Loucy (cell line): ENCODE results near the gene DEK.
"Not testable (repeated sequence)": the region's sequence is repeated elsewhere in the genome, so short reads cannot be mapped to it uniquely, and the experiment has no call there.

ENCODE experiments used
- H2AFZ ChIP-seq: fragments of 200-600 bp; sonication (generic); 2 replicates; pipeline ENCODE4 v1.6.0; 2016; ENCODE audit warnings: antibody characterized with exemption, mild to moderate bottlenecking, low read length, moderate library complexity
- H3F3A ChIP-seq: fragments of 200-600 bp; 2 replicates; pipeline ENCODE4 v1.6.0; 2016; ENCODE audit warnings: antibody characterized with exemption, low read depth, mild to moderate bottlenecking
- H3K27me3 ChIP-seq: fragments of 200-600 bp; sonication (generic); 2 replicates; pipeline ENCODE4 v1.6.1; 2014; ENCODE audit warnings: low read length, mild to moderate bottlenecking; ENCODE audit not compliant: insufficient read depth, poor library complexity, severe bottlenecking
- H3K36me3 ChIP-seq: fragments of 200-600 bp; sonication (generic); 2 replicates; pipeline ENCODE4 v1.6.1; 2016; ENCODE audit warnings: low read length; ENCODE audit not compliant: insufficient read depth
- H3K4me1 ChIP-seq: fragments of 200-600 bp; sonication (generic); 2 replicates; pipeline ENCODE4 v1.5.1; 2014; ENCODE audit warnings: low read length, mild to moderate bottlenecking; ENCODE audit not compliant: insufficient read depth, poor library complexity, severe bottlenecking
- H3K4me2 ChIP-seq: fragments of 200-600 bp; sonication (generic); 2 replicates; pipeline ENCODE4 v1.6.0; 2014; ENCODE audit warnings: antibody characterized with exemption, low read length, low read depth, mild to moderate bottlenecking; ENCODE audit not compliant: poor library complexity, severe bottlenecking
- H3K4me3 ChIP-seq: fragments of 200-600 bp; sonication (generic); 2 replicates; pipeline ENCODE4 v1.5.1; 2014; ENCODE audit warnings: low read length, mild to moderate bottlenecking, mixed read lengths; ENCODE audit not compliant: poor library complexity, severe bottlenecking
- H3K79me2 ChIP-seq: fragments of 200-600 bp; sonication (generic); 2 replicates; pipeline ENCODE4 v1.6.1; 2014; ENCODE audit warnings: low read length; ENCODE audit not compliant: insufficient read depth
- H3K9ac ChIP-seq: fragments of 200-600 bp; sonication (generic); 2 replicates; pipeline ENCODE4 v1.6.0; 2014; ENCODE audit warnings: mild to moderate bottlenecking, low read depth, low read length, moderate library complexity; ENCODE audit not compliant: poor library complexity, severe bottlenecking
- H3K9me2 ChIP-seq: fragments of 200-600 bp; sonication (generic); replicated peaks from 2 replicates; pipeline ENCODE4 v1.6.1; 2016; ENCODE audit warnings: low read depth, low read length, mixed read lengths
- H3K9me3 ChIP-seq: fragments of 200-600 bp; sonication (generic); 2 replicates; pipeline ENCODE4 v1.6.1; 2014; ENCODE audit warnings: mild to moderate bottlenecking, antibody characterized with exemption, low read length, low read depth; ENCODE audit not compliant: insufficient read depth
- H4K20me1 ChIP-seq: fragments of 200-600 bp; sonication (generic); 2 replicates; pipeline ENCODE4 v1.6.0; 2014; ENCODE audit warnings: antibody characterized with exemption, low read length, mild to moderate bottlenecking; ENCODE audit not compliant: insufficient read depth, poor library complexity, severe bottlenecking
- CTCF ChIP-seq: fragments of 200-600 bp; sonication (generic); conservative IDR thresholded peaks from 2 replicates; pipeline ENCODE4 v1.5.1; 2014; ENCODE audit warnings: mild to moderate bottlenecking, antibody characterized with exemption, low read length
- EZH2phosphoT487 ChIP-seq: fragments of 200-600 bp; IDR thresholded peaks from 2 replicates; pipeline ENCODE4 v1.6.1; 2018; ENCODE audit warnings: antibody characterized with exemption, mild to moderate bottlenecking, moderate library complexity, borderline replicate concordance

DEK gene

DNA sequence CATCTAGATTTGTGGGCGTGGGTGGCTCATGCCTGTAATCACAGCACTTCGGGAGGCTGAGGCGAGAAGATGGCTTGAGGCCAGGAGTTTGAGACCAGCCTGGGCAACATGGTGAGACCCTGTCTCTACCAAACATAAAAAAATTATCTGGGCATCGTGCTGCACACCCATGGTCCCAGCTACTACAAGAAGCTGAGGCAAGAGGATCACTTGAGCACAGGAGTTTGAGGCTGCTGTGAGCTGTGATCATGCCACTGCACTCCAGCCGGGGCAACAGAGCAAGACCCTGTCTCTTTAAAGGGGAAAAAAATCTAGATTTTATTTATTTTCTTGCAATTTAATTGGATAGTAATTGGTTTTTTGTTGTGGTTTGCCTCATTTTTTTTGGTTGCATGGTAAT lies 53.6 kb downstream of the DEK start:
- H3K36me3 ChIP-seq, result no peaks in the 10 kb centered on the region; the same call in 1 of the 2 replicates

GRCh38 chr6:18209539-18210197 lies 54.7 kb downstream of the DEK start:
- no peaks in the 10 kb centered on the region; the same call in 1 of the 2 replicates for H3K36me3 ChIP-seq
- H3F3A ChIP-seq, result no peaks in the 10 kb centered on the region
- H3K9me3 ChIP-seq, result no peaks in the 10 kb centered on the region
- no peak overlapping the region for H3K4me3 ChIP-seq
- no peaks in the 10 kb centered on the region for H3K27me3 ChIP-seq
- no peaks in the 10 kb centered on the region for H3K4me1 ChIP-seq
- no peak overlapping the region for H3K4me2 ChIP-seq
- no peak overlapping the region for H2AFZ ChIP-seq
- no peak for TF ChIP-seq CTCF
- TF ChIP-seq EZH2phosphoT487, result no peak
- no peaks in the 10 kb centered on the region for H3K79me2 ChIP-seq
- H3K9ac ChIP-seq, result no peak overlapping the region
- no peaks in the 10 kb centered on the region for H3K9me2 ChIP-seq
- no peaks in the 10 kb centered on the region for H4K20me1 ChIP-seq

More for the DNA sequence above, 53.6 kb downstream of the DEK start:
- no peaks in the 10 kb centered on the region for H3F3A ChIP-seq
- no peaks in the 10 kb centered on the region for H3K27me3 ChIP-seq
- no peaks in the 10 kb centered on the region for H3K9me2 ChIP-seq
- no peaks in the 10 kb centered on the region for H3K4me1 ChIP-seq
- H3K79me2 ChIP-seq, result no peaks in the 10 kb centered on the region
- H3K4me3 ChIP-seq, result no peak overlapping the region
- no peak overlapping the region for H2AFZ ChIP-seq
- no peak overlapping the region for H3K4me2 ChIP-seq
- no peak overlapping the region for H3K9ac ChIP-seq
- no peak for TF ChIP-seq CTCF
- no peak for TF ChIP-seq EZH2phosphoT487
- no peaks in the 10 kb centered on the region for H4K20me1 ChIP-seq
- H3K9me3 ChIP-seq, result no peaks in the 10 kb centered on the region

DNA sequence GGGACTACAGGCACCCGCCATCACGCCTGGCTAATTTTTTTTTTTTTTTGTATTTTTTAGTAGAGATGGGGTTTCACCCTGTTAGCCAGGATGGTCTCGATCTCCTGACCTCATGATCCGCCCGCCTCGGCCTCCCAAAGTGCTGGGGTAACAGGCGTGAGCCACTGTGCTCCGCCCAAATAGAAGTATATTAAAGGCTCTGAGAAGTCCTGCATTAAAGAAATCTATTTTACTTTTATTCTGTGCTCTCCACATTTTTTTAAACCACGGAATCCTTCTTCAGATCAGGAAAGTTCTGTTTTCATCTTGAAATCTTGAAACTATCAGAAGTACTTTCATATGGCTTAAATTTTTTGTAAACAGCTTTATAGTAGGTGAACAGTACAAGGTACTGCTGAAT lies 55.6 kb downstream of the DEK start:
- not testable (repeated sequence) for H3K9me2 ChIP-seq, H3K4me1 ChIP-seq, H3K9me3 ChIP-seq, H3K4me2 ChIP-seq, H3K9ac ChIP-seq, H3K79me2 ChIP-seq, H2AFZ ChIP-seq, H3K27me3 ChIP-seq, H3K4me3 ChIP-seq, H4K20me1 ChIP-seq, H3K36me3 ChIP-seq, H3F3A ChIP-seq

DNA sequence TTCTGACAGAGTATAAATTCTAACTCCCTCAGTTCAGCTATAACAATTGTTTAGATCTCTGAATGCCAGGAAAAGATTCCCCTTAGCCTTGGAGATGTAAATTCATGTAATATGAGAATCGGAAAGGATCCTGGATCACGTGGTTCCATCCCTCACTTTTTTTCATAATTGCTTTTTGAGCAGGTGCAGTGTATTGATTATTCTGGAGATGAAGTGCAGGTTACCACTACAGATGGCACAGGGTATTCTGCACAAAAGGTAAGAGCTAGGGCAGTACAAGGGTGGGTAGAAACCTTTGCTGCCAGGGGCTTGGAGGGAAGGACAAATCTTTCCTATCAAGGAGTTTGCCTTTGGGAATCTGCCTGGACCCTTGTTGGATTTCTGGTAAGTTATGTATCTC lies 56.4 kb downstream of the DEK start:
- Histone ChIP-seq H3K9me2 (no peaks in the 10 kb centered on the region), H2AFZ (no peak overlapping the region), H3K4me2 (no peak overlapping the region), H3K4me3 (no peak overlapping the region), H3F3A (no peaks in the 10 kb centered on the region), H3K27me3 (no peaks in the 10 kb centered on the region), H3K9me3 (no peaks in the 10 kb centered on the region), H4K20me1 (no peaks in the 10 kb centered on the region), H3K79me2 (no peaks in the 10 kb centered on the region), H3K4me1 (no peaks in the 10 kb centered on the region), H3K9ac (no peak overlapping the region), H3K36me3 (no peaks in the 10 kb centered on the region; the same call in 1 of the 2 replicates)
- TF ChIP-seq CTCF (no peak), EZH2phosphoT487 (no peak)
